Activated CD4-positive, alpha-beta memory T cell treated with anti-CD3 and anti-CD28 coated beads for 36 hours (primary cell): Measurements from ENCODE around the gene LRRC26. TPM values are rescaled to one million over a fixed set of nuclear protein-coding genes. Genes with fewer than 3 reads are reported as not detected.

Experiments
- CTCF ChIA-PET: fragments of 350-600 bp; sonication (Branson Sonifier 250); formaldehyde crosslinking; loops from one replicate; lab custom pipeline; 2021; ENCODE audit warnings: antibody characterized with exemption, inconsistent platforms; lab: Charles Lee
- POLR2A ChIA-PET: fragments of 350-600 bp; sonication (Branson Sonifier 250); formaldehyde crosslinking; loops from one replicate; lab custom pipeline; 2021; ENCODE audit warnings: antibody characterized with exemption; lab: Charles Lee
- DNase-seq: peaks from one replicate; pipeline ENCODE4 v3.0.0-alpha.2; 2020
- H3K27ac Mint-ChIP-seq: one replicate; pipeline ENCODE4 v1.8.0; 2021; ENCODE audit warnings: mixed read lengths
- H3K27me3 Mint-ChIP-seq: one replicate; pipeline ENCODE4 v1.8.0; 2021; ENCODE audit warnings: mixed read lengths
- H3K36me3 Mint-ChIP-seq: one replicate; pipeline ENCODE4 v1.8.0; 2021; ENCODE audit warnings: mixed read lengths
- H3K4me1 Mint-ChIP-seq: one replicate; pipeline ENCODE4 v1.8.0; 2021; ENCODE audit warnings: low read depth, mixed read lengths
- H3K4me3 Mint-ChIP-seq: one replicate; pipeline ENCODE4 v1.8.0; 2021; ENCODE audit warnings: mild to moderate bottlenecking, mixed read lengths
- H3K9me3 Mint-ChIP-seq: one replicate; pipeline ENCODE4 v1.8.0; 2021; ENCODE audit warnings: mixed read lengths
- intact Hi-C: fragments of 100-400 bp; cut with micrococcal nuclease; formaldehyde crosslinking; loops from one replicate; pipeline ENCODE4 v1.15.1; 2023
- total RNA-seq, 2 experiments: library from RNA; stranded (reverse); gene quantifications; one replicate each; pipeline ENCODE4 v1.2.3, GENCODE V29; 2021

Gene LRRC26
- total RNA-seq, 2 experiments from 2014 or later: not detected

DNA sequence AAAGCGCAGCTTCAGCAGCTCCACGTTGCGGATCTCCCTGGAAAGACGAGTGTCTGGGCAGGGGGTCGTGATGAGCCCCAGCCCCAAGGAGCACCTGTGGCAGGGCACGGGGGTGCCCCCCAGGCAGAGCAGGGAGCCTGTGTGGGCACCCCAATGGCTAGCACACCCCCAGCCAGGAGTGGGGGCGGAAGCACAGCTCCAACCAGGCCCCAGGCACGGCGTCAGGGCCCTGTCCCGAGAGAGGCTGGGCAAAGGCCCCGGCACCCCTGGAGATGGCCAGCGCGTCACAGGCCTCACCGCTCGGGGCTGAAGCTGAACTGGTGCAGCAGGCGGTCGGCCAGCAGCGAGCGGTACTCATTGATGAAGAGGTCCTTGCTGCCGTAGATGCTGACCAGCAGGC lies 10.6 kb upstream of the LRRC26 start:
- Mint-ChIP-seq H3K27me3 (no peaks in the 10 kb centered on the region), H3K4me1 (peaks cover 2% of the 10 kb centered on the region), H3K36me3 (peaks cover 12% of the 10 kb centered on the region), H3K4me3 (no peak overlapping the region), H3K9me3 (no peaks in the 10 kb centered on the region), H3K27ac (no peak overlapping the region)
- no peak for DNase-seq
- ChIA-PET CTCF (interaction anchor here (1.0 kb wide), 1 partner anchor 47 kb away, joined by 4 read pairs; the partner anchor contains the start of gene RNF224), POLR2A (interaction anchor here (0.7 to 1.5 kb wide), 2 partner anchors 60 to 91 kb away, joined by 3 read pairs; partner anchors contain the start of gene TUBB4B)
- intact Hi-C loops: no loop called here

DNA sequence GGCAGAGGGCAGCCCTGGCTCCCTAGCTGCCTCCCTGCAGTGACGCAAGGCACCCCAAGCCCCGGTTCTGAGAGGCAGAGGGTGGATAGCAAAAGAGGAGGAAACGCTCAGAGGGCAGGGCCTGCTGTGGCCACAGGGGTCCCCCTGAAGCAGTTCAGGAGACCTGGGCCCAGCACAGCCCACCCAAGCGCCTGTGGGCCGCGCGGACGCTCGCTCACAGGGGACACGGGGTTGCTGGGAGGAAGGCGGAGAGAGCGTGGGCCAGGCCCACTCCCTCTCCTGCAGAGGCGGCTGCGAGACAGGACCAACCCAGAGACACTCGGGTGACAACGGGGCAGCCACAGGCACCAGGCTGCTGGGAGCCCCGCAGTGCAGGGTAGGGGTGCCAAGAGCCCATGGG lies 9.9 kb upstream of the LRRC26 start:
- Mint-ChIP-seq H3K36me3 (peaks cover 12% of the 10 kb centered on the region), H3K9me3 (no peaks in the 10 kb centered on the region), H3K4me1 (peaks cover 2% of the 10 kb centered on the region), H3K27me3 (no peaks in the 10 kb centered on the region), H3K4me3 (no peak overlapping the region), H3K27ac (no peak overlapping the region)
- CTCF ChIA-PET: no interaction called here
- intact Hi-C loops: no loop called here
- DNase-seq: no peak
- POLR2A ChIA-PET: no interaction called here

DNA sequence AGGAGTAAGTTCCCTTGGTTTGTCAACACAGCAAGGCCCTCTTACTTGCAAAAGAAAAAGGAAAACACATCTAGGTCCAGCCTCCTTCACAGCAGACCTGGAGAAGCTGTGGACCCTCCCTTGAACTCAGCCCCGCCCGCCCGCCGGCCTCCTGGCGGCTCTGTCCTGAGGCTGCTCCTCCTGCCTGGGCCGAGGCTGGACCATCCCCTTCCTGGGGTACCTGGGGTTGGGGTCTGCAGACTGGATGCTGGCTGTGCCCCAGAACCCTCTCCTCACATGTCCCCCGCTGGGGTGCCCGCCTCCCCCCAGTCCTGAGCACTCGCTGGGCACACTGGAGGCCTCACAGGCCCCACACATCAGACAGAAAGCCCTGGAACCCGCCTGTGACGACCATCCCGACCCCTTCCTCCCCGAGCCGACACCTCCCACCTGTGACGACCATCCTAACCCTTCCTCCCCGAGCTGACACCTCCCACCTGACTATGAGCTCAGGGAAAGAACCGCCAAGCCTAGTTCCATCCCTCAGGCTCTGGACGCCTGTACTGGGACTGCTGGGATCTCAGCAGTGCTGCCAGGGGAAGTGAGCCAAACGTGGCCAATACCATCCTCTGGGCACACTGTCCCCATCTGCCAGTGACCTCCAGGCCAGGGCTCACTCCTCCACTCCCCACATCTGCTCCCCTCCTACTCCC lies 9.2 kb upstream of the LRRC26 start:
- POLR2A ChIA-PET: no interaction called here
- Mint-ChIP-seq H3K27me3 (no peaks in the 10 kb centered on the region), H3K36me3 (peaks cover 7% of the 10 kb centered on the region), H3K4me3 (no peak overlapping the region), H3K9me3 (no peaks in the 10 kb centered on the region), H3K27ac (no peak overlapping the region), H3K4me1 (peaks cover under 1% of the 10 kb centered on the region)
- DNase-seq: no peak
- CTCF ChIA-PET: no interaction called here
- intact Hi-C loops: no loop called here

GRCh38 chr9:137178201-137178938 lies 8.5 kb upstream of the LRRC26 start:
- intact Hi-C loops: no loop called here
- no peak overlapping the region for H3K4me3 Mint-ChIP-seq
- H3K36me3 Mint-ChIP-seq: peaks cover 5% of the 10 kb centered on the region
- no peak overlapping the region for H3K27ac Mint-ChIP-seq
- peaks cover 3% of the 10 kb centered on the region for H3K27me3 Mint-ChIP-seq
- H3K9me3 Mint-ChIP-seq: no peaks in the 10 kb centered on the region
- ChIA-PET CTCF (interaction anchor here (0.6 kb wide), 1 partner anchor 58 kb away, joined by 4 read pairs; no protein-coding TSS in a partner anchor), POLR2A (no interaction called here)
- DNase-seq: no peak
- H3K4me1 Mint-ChIP-seq: no peaks in the 10 kb centered on the region

- intact Hi-C loops: no loop called here
- no peak overlapping the region for H3K4me3 Mint-ChIP-seq
- POLR2A ChIA-PET: no interaction called here
- DNase-seq: peak; percentile 45
- H3K9me3 Mint-ChIP-seq: no peaks in the 10 kb centered on the region
- no peaks in the 10 kb centered on the region for H3K4me1 Mint-ChIP-seq
- no peak overlapping the region for H3K27ac Mint-ChIP-seq
- H3K27me3 Mint-ChIP-seq: peaks cover 6% of the 10 kb centered on the region
- no peaks in the 10 kb centered on the region for H3K36me3 Mint-ChIP-seq
- CTCF ChIA-PET: interaction anchor here (0.6 to 3.2 kb wide), 17 partner anchors 13 to 358 kb away, joined by 3 to 13 read pairs (median 3); partner anchors contain the start of genes CYSRT1, MAN1B1, RNF224 and SSNA1
These were observed 6.7 kb upstream of the LRRC26 start for GRCh38 chr9:137176302-137177182.

GRCh38 chr9:137175345-137175961 lies 5.6 kb upstream of the LRRC26 start:
- CTCF ChIA-PET: interaction anchor here (1.0 to 3.2 kb wide), 5 partner anchors 46 to 80 kb away, joined by 3 to 13 read pairs (median 3); partner anchors contain the start of gene TUBB4B
- no peak overlapping the region for H3K27ac Mint-ChIP-seq
- POLR2A ChIA-PET: no interaction called here
- intact Hi-C loops: no loop called here
- no peaks in the 10 kb centered on the region for H3K4me1 Mint-ChIP-seq
- no peak overlapping the region for H3K4me3 Mint-ChIP-seq
- H3K27me3 Mint-ChIP-seq: peaks cover 9% of the 10 kb centered on the region
- H3K9me3 Mint-ChIP-seq: no peaks in the 10 kb centered on the region
- peak; percentile 54 for DNase-seq
- no peaks in the 10 kb centered on the region for H3K36me3 Mint-ChIP-seq

DNA sequence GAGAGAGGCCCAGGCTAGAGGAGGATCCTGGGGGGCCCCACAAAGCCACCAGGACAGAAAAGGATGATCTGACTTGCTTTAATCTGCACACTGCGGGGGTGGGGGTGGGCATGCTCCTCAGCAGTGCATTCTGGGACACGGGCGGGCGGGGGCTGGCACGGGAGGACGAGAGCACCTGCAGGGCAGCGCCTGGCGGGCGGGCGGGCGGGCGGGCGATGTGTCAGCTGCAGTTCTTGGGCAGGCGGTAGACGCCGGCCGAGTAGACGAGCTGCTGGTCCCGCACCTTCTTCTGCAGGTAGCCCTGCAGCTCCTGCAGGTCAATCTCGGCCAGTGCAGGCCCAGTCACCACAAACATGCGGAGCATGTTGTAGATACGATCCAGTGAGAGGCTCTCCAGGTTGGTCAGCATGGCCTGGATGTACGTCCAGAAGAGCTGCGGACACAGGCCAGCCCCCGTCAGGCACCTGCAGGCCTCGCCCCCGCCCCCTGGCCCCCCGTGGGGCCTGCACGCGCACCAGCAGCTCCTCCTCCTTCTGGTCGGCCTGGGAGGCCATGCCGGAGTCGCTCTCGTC lies 5.0 kb upstream of the LRRC26 start:
- H3K27me3 Mint-ChIP-seq: peaks cover 15% of the 10 kb centered on the region
- H3K4me3 Mint-ChIP-seq: no peak overlapping the region
- H3K4me1 Mint-ChIP-seq: no peaks in the 10 kb centered on the region
- H3K9me3 Mint-ChIP-seq: no peaks in the 10 kb centered on the region
- peak; percentile 45 for DNase-seq
- intact Hi-C loops: no loop called here
- ChIA-PET CTCF (interaction anchor here (0.6 to 3.2 kb wide), 4 partner anchors 38 to 107 kb away, joined by 3 to 13 read pairs (median 6); no protein-coding TSS in a partner anchor), POLR2A (interaction anchor here (0.5 kb wide), 1 partner anchor 87 kb away, joined by 3 read pairs; no protein-coding TSS in a partner anchor)
- no peaks in the 10 kb centered on the region for H3K36me3 Mint-ChIP-seq
- H3K27ac Mint-ChIP-seq: no peak overlapping the region

DNA sequence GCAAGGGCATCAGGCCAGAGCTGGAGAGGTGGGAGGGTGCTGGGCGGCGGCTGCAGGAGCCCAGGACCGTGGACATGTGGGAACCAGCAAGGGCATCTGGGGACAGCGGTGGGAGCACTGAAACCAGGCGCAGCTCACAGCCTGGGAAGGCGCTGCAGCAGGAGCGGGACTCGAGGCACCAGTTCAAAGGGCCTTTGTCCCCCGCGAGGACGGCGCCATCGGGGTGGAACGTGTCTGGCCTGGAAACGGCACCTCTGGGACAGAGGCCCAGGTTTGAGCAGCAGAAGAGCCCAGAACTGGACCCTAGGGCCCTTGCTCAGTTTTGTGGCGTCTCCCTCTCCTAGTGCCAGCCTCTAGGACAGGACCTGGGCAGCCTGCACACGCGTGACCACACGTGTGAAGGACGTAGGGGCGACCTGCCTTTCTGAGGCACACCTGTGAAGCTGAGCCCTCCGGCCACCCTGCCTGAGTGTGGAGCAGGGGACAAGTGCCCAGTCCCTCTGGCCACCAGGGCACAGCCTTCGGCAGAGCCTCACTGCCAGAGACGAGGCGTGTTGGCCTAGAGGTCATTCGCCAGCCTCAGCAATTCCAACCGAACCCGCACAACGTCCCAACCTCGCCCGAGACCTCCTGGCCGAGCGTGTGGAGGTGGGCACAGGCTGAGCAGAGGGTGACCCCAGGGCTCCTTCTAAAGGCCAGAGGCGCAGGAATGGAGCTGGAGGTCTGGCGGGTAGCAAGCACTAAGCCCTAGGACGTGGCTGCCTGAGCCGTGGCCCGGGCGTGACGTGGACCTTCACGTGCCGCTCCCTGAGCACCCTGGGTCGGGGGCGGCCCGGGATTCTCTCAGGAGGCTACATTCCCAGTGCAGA lies 4.2 kb upstream of the LRRC26 start:
- Mint-ChIP-seq H3K4me1 (no peaks in the 10 kb centered on the region), H3K27me3 (peaks cover 17% of the 10 kb centered on the region), H3K36me3 (no peaks in the 10 kb centered on the region), H3K4me3 (no peak overlapping the region), H3K27ac (no peak overlapping the region), H3K9me3 (no peaks in the 10 kb centered on the region)
- no peak for DNase-seq
- POLR2A ChIA-PET: interaction anchor here (0.5 kb wide), 1 partner anchor 86 kb away, joined by 3 read pairs; no protein-coding TSS in a partner anchor
- intact Hi-C loops: no loop called here
- CTCF ChIA-PET: interaction anchor here (1.1 to 3.2 kb wide), 3 partner anchors 37 to 62 kb away, joined by 3 to 13 read pairs (median 6); no protein-coding TSS in a partner anchor

DNA sequence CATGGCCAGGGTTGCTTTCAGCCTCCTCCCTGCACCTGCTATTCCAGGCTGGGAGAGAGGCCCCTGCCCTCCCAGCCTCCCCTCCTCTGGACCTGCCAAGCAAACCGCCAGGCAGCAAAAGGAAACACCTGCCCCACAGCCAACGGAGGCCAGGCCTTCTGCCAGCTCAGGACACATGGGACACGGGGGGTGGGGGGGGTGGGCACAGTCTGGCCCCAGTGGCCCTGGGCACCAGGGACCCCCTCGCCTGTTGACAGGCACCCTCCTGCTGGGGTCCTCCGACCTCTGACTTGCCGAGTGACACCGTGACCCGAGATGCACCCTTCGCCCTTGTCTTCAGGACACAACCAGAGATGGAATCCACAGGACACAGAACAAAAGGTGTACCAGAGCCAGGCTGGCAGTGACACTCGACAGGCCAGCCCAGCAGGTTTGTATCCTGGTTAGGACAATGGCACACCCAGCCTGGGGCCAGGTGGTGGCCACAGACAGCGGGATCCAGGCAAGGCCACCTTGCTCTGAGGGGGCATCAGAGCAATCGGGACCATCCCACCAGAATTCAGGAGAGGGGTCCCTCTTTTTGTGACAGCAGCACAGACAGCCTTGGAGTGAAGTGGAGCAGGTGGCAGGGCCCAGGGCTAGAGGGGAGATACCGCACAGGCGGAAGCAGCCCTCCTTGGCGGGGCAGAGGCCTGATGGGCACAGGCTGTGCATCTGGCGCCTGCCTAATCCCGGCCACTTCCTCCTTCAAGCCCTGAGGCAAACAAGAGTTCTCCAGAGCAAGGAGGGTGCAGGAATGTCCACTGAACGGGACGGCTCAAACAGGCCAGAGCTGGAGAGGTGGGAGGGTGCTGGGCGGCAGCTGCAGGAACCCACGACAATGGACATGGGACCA lies 3.3 kb upstream of the LRRC26 start:
- ChIA-PET CTCF (interaction anchor here (1.8 kb wide), 1 partner anchor 63 kb away, joined by 6 read pairs; no protein-coding TSS in a partner anchor), POLR2A (no interaction called here)
- no peak for DNase-seq
- Mint-ChIP-seq H3K4me1 (peaks cover 2% of the 10 kb centered on the region), H3K27ac (no peak overlapping the region), H3K36me3 (no peaks in the 10 kb centered on the region), H3K9me3 (no peaks in the 10 kb centered on the region), H3K4me3 (no peak overlapping the region), H3K27me3 (peaks cover 19% of the 10 kb centered on the region)
- intact Hi-C loops: no loop called here
